ENCODE measurements around the gene RBM12.

RBM12 gene

DNA sequence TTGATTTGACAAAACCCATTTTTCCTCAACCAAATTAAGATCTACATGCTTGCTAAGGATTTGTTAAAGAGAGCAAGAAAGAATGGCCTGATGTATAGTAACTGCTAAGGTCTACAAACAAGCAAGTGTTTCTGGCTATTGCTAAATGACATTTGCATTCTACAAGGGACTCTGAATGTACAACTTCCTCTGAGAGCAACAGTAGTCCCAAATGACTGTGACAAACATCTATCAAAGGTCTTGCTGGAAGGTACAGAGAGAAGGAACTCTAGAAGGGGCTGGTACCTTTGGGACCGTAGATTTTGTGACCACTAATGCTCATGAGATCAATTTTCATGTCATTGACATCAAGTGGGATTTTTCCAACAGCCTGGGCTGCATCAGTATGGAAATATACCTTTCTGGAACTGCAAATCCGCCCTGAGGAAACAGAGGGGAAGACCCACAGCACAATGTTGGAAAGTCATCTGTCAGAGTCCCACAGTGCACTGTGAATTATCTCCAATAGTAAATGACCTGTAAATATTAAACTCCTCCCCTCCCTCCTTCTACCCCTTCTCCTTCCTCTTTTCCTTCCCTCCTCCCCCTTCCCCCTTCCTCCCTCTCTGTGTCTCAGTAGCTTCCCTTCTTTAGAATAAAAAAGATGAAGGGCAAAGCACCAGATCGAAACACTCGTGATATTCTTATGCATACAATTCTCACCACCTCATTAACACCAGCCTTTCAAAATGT, 15.9 kb upstream of the RBM12 start:
- ChIA-PET POLR2A (no interaction called here), CTCF (no interaction called here)
- no peak for DNase-seq (ENCODE audit: extremely low spot score)
- TF ChIP-seq FOXK2 (IDR thresholded peaks at IDR 0.05) (no peak), BHLHE40 (IDR thresholded peaks at IDR 0.05; ENCODE audit: borderline replicate concordance) (no peak), FOXA1 (IDR thresholded peaks at IDR 0.05) (no peak), ZNF384 (IDR thresholded peaks at IDR 0.05) (no peak), LEF1 (IDR thresholded peaks at IDR 0.05; ENCODE audit: borderline replicate concordance) (no peak), SP1 (IDR thresholded peaks at IDR 0.05) (no peak), NFRKB (IDR thresholded peaks at IDR 0.05) (no peak), SUZ12 (IDR thresholded peaks at IDR 0.05) (no peak), PKNOX1 (IDR thresholded peaks at IDR 0.05) (no peak)

DNA sequence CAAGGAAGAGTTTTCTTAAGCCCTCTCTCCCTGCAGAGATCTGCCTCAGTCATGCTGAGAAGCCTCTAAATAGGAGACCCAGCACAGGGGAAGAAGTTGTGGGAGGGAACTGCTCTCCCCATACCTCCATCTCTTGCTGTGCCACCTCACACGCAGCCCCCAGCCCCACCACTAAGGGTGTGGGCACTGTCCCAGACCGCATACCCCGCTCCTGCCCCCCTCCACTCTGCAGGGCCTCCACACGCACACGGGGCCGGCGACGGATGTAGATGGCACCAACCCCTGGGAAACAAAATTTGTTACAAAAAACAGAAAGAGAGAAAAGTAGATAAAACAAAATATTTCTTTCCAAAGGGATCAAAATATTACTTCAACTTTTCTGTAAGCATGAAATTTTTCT, 10.2 kb upstream of the RBM12 start:
- ChIA-PET POLR2A (interaction anchor here (1.1 kb wide), 1 partner anchor 9 kb away, joined by 4 read pairs; no protein-coding TSS in a partner anchor), CTCF (no interaction called here)
- TF ChIP-seq ELF4 (IDR thresholded peaks at IDR 0.05) (no peak), SUZ12 (IDR thresholded peaks at IDR 0.05) (no peak), HDGF (IDR thresholded peaks at IDR 0.05; ENCODE audit: borderline replicate concordance) (no peak), ARNT (IDR thresholded peaks at IDR 0.05) (no peak), LEF1 (IDR thresholded peaks at IDR 0.05; ENCODE audit: borderline replicate concordance) (no peak), FOXK2 (IDR thresholded peaks at IDR 0.05) (no peak), TARDBP (IDR thresholded peaks at IDR 0.05) (no peak), L3MBTL2 (conservative IDR thresholded peaks at IDR 0.05) (no peak), PKNOX1 (IDR thresholded peaks at IDR 0.05) (no peak), FOXM1 (IDR thresholded peaks at IDR 0.05; ENCODE audit: borderline replicate concordance) (no peak), FOXA1 (IDR thresholded peaks at IDR 0.05) (no peak)
- DNase-seq (ENCODE audit: extremely low spot score), result no peak

DNA sequence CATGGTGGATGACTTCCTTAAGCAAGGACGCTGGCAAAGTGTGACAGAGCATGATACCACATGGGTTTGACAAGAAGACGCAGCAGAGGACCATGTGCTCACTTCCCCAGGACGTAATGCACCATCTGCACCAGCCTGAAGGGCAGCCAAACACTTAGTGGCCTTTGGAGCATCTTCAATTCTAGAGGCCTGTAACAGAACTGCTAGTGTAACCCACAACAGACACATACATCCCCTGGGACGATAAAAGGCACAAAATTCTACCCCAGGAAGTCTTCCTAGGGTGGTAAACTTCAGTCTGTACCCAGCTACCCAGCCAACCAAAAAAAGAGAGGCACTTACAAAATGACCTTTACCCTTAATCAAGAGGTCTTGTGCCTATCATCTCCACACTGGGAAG, 9.2 kb upstream of the RBM12 start:
- DNase-seq (ENCODE audit: extremely low spot score), result no peak
- POLR2A ChIA-PET, result no interaction called here
- TF ChIP-seq PKNOX1 (IDR thresholded peaks at IDR 0.05) (no peak), FOXK2 (IDR thresholded peaks at IDR 0.05) (no peak), NFRKB (IDR thresholded peaks at IDR 0.05) (no peak), ELF4 (IDR thresholded peaks at IDR 0.05) (no peak), ZNF384 (IDR thresholded peaks at IDR 0.05) (no peak), LEF1 (IDR thresholded peaks at IDR 0.05; ENCODE audit: borderline replicate concordance) (no peak), SUZ12 (IDR thresholded peaks at IDR 0.05) (no peak), L3MBTL2 (conservative IDR thresholded peaks at IDR 0.05) (no peak), FOXA1 (IDR thresholded peaks at IDR 0.05) (no peak), BHLHE40 (IDR thresholded peaks at IDR 0.05; ENCODE audit: borderline replicate concordance) (no peak), FOXM1 (IDR thresholded peaks at IDR 0.05; ENCODE audit: borderline replicate concordance) (no peak), ARNT (IDR thresholded peaks at IDR 0.05) (no peak), HDGF (IDR thresholded peaks at IDR 0.05; ENCODE audit: borderline replicate concordance) (no peak), SP1 (IDR thresholded peaks at IDR 0.05) (no peak), TARDBP (IDR thresholded peaks at IDR 0.05) (no peak), CTBP1 (IDR thresholded peaks at IDR 0.05; ENCODE audit: borderline replicate concordance) (no peak)
- CTCF ChIA-PET, result no interaction called here

DNA sequence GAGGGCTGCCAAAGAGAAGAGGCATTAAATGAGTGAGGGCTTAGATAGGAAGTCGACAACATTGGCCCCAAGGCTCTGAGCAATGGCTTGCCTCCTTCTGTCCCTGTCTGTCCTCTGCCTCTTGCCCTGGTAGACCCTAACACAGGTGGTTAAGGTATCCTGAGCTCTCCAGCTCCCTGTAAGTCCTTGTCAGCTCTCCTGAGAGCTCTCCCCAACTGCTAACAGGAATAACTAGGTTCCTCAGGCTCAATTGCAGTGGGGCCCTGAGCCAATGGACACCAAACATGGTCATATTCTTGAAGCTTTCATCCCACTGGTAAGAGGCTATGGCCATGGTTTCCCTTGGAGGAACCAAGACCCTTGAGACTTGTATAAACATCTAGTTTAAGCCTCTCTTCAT, 5.0 kb upstream of the RBM12 start:
- DNase-seq (ENCODE audit: extremely low spot score), result no peak
- CTCF ChIA-PET, result no interaction called here
- POLR2A ChIA-PET, result interaction anchor here (0.6 kb wide), 1 partner anchor 315 kb away, joined by 3 read pairs; no protein-coding TSS in a partner anchor
- TF ChIP-seq ELF4 (IDR thresholded peaks at IDR 0.05) (no peak), CTBP1 (IDR thresholded peaks at IDR 0.05; ENCODE audit: borderline replicate concordance) (no peak), LEF1 (IDR thresholded peaks at IDR 0.05; ENCODE audit: borderline replicate concordance) (no peak), FOXM1 (IDR thresholded peaks at IDR 0.05; ENCODE audit: borderline replicate concordance) (no peak), ZNF384 (IDR thresholded peaks at IDR 0.05) (no peak), FOXK2 (IDR thresholded peaks at IDR 0.05) (no peak), NFRKB (IDR thresholded peaks at IDR 0.05) (no peak), TARDBP (IDR thresholded peaks at IDR 0.05) (no peak), PKNOX1 (IDR thresholded peaks at IDR 0.05) (no peak), SUZ12 (IDR thresholded peaks at IDR 0.05) (no peak), L3MBTL2 (conservative IDR thresholded peaks at IDR 0.05) (no peak), ARNT (IDR thresholded peaks at IDR 0.05) (no peak), HDGF (IDR thresholded peaks at IDR 0.05; ENCODE audit: borderline replicate concordance) (no peak), FOXA1 (IDR thresholded peaks at IDR 0.05) (no peak), SP1 (IDR thresholded peaks at IDR 0.05) (no peak), BHLHE40 (IDR thresholded peaks at IDR 0.05; ENCODE audit: borderline replicate concordance) (no peak)

GRCh38 chr20:35669221-35669620, 4.5 kb upstream of the RBM12 start:
- POLR2A ChIA-PET, result interaction anchor here (0.6 kb wide), 1 partner anchor 315 kb away, joined by 3 read pairs; no protein-coding TSS in a partner anchor
- DNase-seq (ENCODE audit: extremely low spot score), result no peak
- TF ChIP-seq TARDBP (IDR thresholded peaks at IDR 0.05) (no peak), NFRKB (IDR thresholded peaks at IDR 0.05) (no peak), CTBP1 (IDR thresholded peaks at IDR 0.05; ENCODE audit: borderline replicate concordance) (no peak), ARNT (IDR thresholded peaks at IDR 0.05) (no peak), BHLHE40 (IDR thresholded peaks at IDR 0.05; ENCODE audit: borderline replicate concordance) (no peak), SP1 (IDR thresholded peaks at IDR 0.05) (no peak), FOXA1 (IDR thresholded peaks at IDR 0.05) (no peak), ZNF384 (IDR thresholded peaks at IDR 0.05) (no peak), PKNOX1 (IDR thresholded peaks at IDR 0.05) (no peak)
- CTCF ChIA-PET, result no interaction called here
